VCaP (cell line): ENCODE results near the gene ARPC2.

Experiments used
- H3K27ac ChIP-seq: fragments of 450-650 bp; 2 replicates; pipeline ENCODE4 v1.5.1; 2017
- CTCF ChIP-seq: fragments of 450-650 bp; conservative IDR thresholded peaks from 2 replicates; pipeline ENCODE4 v1.5.1; 2017; ENCODE audit warnings: mild to moderate bottlenecking, moderate library complexity

Gene ARPC2

GRCh38 chr2:218228366-218229090 is 11.5 kb downstream of the ARPC2 start:
- no peak for TF ChIP-seq CTCF
- H3K27ac ChIP-seq: no peak overlapping the region

- H3K27ac ChIP-seq: no peak overlapping the region
- TF ChIP-seq CTCF: no peak
Observed at GRCh38 chr2:218229239-218229638, 12.2 kb downstream of the ARPC2 start.

- no peak for TF ChIP-seq CTCF
- no peak overlapping the region for H3K27ac ChIP-seq
Observed at GRCh38 chr2:218229851-218230250, 12.9 kb downstream of the ARPC2 start.

- TF ChIP-seq CTCF: no peak
- no peak overlapping the region for H3K27ac ChIP-seq
Observed at GRCh38 chr2:218230882-218231281, 13.9 kb downstream of the ARPC2 start.

GRCh38 chr2:218233543-218233942 is 16.6 kb downstream of the ARPC2 start:
- no peak for TF ChIP-seq CTCF
- no peak overlapping the region for H3K27ac ChIP-seq

- TF ChIP-seq CTCF: no peak
- H3K27ac ChIP-seq: no peak overlapping the region
Observed at GRCh38 chr2:218234521-218234920, 17.5 kb downstream of the ARPC2 start.

- no peak for TF ChIP-seq CTCF
- no peak overlapping the region for H3K27ac ChIP-seq
Observed at GRCh38 chr2:218235017-218235416, 18.0 kb downstream of the ARPC2 start.
